Activated CD8-positive, alpha-beta memory T cell treated with anti-CD3 and anti-CD28 coated beads for 36 hours (primary cell): Measurements from ENCODE around the gene PI16. TPM values are rescaled to one million over a fixed set of nuclear protein-coding genes. Genes with fewer than 3 reads are reported as not detected.
"Not testable (repeated sequence)": the region's sequence is repeated elsewhere in the genome, so short reads cannot be mapped to it uniquely, and the experiment has no call there.

Experiments used
- CTCF ChIA-PET: fragments of 350-600 bp; sonication (Branson Sonifier 250); formaldehyde crosslinking; loops from one replicate; lab custom pipeline; 2021; ENCODE audit warnings: antibody characterized with exemption; lab: Charles Lee
- POLR2A ChIA-PET: fragments of 350-600 bp; sonication (Branson Sonifier 250); formaldehyde crosslinking; loops from one replicate; lab custom pipeline; 2021; ENCODE audit warnings: antibody characterized with exemption; lab: Charles Lee
- total RNA-seq, 2 experiments: library from RNA; stranded (reverse); gene quantifications; one replicate each; pipeline ENCODE4 v1.2.3, GENCODE V29; 2021

The PI16 gene
- total RNA-seq, 2 experiments from 2014 or later: 0.23 TPM; not detected in 1

DNA sequence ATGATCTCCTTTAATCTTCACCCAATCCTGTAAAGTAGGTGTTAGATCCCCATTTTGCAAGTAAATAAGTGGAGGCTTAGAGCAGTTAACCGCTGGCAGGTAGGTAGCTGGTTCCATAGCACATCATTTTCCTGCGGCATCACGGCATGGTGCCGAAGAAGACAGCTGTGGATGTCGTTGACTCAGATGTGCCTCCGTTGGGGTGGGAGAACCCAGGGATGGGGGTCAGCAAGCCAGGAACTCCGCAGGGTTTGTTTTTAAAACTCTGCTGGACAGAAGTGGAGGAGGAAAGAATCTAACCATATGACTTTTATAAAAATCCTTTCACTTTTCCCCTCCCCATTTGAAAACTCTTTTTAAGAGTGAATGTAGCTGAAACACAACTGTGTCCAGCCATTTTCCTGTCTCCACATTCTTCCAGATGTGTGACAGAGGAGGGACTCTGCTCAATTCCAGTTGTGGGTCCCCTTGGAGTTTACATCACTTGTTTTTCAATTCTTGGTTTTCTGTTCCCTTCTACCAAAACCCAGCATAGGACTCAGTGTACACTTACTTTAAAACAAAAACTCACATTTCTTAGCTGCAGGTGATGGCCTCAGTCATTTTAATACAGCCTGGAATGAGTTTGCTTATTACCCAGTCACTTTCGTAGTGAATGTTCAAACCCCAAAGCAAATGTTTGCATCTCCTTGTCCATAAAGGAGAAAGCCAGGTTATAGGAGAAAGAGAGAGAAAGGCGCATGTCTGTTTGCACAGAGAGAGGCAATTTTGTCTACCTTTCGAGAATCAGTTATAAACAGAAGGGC lies 27.6 kb upstream of the PI16 start:
- POLR2A ChIA-PET: interaction anchor here (1.3 kb wide), 1 partner anchor 135 kb away, joined by 3 read pairs; no protein-coding TSS in a partner anchor
- CTCF ChIA-PET: interaction anchor here (0.8 to 2.1 kb wide), 6 partner anchors 15 to 144 kb away, joined by 3 to 5 read pairs (median 3); partner anchors contain the start of gene MTCH1

DNA sequence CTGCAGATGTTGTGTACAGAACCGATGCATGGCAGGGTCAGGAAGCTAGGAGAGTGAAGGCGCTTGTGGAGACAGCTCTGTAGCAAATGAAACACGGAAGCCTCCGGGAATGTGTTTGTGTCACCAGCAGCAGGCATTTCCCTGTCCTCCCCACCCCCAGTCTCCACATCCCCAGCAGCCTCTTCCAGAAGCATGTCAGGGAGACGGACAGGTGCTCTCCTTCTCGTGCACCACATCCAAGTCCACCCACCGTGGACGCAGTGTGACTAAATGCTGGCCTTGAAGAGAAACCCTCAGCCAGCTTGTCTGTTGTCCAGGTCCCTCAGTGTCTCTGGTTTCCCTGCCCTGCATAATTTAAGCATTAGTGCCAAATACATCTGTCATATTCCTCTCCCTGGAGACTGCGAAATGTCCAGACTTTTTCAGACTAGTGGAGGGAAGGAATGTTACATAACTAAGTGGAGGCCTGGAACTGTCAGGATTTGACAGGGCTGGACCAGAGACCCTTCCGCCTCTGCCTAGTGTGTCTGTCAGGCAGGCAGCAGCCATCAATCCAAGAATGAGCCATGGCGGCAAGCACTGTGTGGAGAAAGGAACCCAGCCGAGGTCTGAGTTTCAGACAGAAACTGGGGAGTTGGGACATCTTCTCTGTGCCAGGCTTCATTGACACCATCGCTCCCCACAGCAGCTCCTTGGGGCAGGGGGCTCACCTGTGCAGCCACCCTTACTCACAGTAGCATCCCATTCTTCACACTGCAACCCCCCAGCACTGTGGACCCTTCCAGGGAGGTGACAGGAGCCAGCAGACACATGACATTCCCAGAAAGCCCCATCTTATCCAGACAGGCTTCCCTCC lies 26.6 kb upstream of the PI16 start:
- CTCF ChIA-PET: interaction anchor here (0.6 to 2.1 kb wide), 5 partner anchors 16 to 309 kb away, joined by 3 to 5 read pairs (median 3); partner anchors contain the start of gene MTCH1
- POLR2A ChIA-PET: no interaction called here

DNA sequence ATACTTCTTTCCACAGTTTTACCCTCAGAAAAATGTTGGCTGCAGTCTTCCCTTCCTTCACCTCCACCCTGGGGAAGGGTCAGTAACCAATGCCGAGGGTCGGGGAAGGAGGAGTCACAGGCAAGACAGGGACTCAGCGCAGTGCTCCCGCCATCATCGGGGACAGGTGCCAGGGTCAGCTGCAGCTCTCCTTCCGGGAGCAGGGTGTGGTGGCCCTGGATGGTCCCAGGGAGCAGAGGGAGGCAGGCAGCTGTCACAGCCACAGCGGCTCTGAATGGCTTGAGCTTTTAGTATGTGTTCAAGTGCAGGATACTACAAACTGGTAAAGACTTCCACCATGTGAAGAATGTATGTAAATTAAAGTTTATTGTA lies 26.0 kb upstream of the PI16 start:
- CTCF ChIA-PET: interaction anchor here (0.6 kb wide), 1 partner anchor 310 kb away, joined by 3 read pairs; no protein-coding TSS in a partner anchor
- POLR2A ChIA-PET: no interaction called here

DNA sequence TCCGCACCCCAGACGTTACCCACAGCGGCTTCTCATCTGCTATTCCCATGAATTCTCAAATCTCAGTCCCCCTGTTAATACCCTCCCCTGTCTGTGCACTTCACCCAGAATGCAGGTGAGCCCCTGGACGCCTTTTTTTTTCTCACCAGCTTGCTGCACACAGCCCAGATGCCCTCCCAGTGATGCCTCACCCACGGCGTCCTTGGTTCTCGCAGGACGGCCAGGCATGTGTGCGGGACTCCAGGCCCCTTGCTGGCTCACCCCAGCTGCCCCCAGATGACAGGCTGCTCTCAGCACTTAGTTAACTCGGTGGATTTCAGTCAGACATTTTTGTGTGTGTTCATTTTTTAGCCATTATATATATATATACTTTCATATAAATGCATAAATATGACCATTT lies 25.4 kb upstream of the PI16 start:
- ChIA-PET POLR2A (no interaction called here), CTCF (no interaction called here)

DNA sequence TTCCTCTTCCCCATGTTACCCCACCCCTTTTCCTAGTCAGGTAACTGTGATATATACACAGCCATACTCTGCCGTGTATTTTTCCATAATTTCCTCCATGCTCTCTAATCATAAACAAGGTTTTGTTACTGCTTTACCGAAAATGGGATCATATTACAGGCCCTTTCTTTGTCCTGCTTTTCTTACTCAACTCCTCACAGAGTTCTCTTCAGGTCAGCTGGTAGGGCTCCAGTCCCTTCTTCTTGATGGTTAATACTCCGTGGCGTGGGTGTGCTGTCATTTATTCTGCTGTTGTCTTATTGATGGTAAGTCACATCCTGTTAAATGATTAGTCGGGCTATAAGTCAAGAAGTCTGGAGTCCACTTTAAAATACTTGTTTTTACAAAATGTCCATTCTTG lies 24.9 kb upstream of the PI16 start:
- CTCF ChIA-PET: no interaction called here
- POLR2A ChIA-PET: no interaction called here

DNA sequence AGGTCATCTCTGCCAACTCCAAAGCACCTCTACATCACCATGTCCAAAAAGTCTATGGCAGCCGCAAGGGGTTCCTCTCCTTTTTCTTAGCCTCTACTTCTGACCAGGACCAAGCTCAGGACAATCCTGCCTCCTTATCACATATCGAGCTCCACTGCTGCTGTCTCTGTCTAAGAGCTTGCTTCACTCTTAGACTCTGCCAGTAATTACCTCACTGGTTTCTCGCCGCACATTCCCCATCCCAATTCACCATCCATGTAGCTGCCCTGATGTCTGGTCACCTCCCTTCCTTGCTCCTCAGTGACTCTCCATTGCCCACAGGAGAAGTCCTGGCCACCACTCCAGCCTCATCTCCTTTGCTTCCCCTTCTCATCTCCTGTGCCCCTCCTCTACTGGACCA lies 24.1 kb upstream of the PI16 start:
- POLR2A ChIA-PET: no interaction called here
- CTCF ChIA-PET: no interaction called here

DNA sequence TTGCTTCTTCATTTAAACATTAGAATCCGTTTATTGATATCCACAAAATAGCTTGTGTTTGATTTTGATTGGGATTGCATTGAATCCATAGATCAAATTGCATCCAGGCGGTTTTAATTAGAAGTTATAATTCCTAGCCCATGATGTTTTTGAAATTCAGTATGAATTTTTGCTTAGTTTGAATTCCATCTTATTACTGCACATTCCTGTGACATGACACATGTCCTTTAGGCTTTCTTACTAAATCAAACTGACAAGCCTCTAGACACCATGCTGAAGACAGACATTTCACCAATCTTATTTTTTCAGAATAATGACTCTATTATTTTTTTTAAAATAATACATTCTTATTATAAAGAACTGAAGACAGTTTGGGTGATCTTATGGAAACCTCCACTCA lies 21.4 kb upstream of the PI16 start:
- ChIA-PET CTCF (no interaction called here), POLR2A (interaction anchor here (0.6 kb wide), 1 partner anchor 50 kb away, joined by 3 read pairs; no protein-coding TSS in a partner anchor)

DNA sequence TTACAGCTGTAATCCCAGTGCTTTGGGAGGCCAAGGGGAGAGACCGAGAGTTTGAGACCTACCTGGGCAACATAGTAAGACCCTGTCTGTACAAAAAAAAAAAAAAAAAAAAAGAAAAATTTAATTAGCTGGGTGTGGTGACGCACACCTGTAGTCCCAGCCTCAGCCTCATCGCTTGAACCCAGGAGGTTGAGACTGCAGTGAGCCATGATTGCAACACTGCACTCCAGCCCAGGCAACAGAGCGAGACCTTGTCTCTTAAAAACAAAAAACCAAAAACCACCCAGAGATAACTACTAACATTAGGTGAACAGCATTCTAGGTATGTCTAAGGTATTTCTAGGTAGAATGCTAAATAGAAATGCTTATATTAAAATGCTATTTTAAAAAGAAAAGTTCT lies 21.0 kb upstream of the PI16 start:
- ChIA-PET CTCF (no interaction called here), POLR2A (no interaction called here)

DNA sequence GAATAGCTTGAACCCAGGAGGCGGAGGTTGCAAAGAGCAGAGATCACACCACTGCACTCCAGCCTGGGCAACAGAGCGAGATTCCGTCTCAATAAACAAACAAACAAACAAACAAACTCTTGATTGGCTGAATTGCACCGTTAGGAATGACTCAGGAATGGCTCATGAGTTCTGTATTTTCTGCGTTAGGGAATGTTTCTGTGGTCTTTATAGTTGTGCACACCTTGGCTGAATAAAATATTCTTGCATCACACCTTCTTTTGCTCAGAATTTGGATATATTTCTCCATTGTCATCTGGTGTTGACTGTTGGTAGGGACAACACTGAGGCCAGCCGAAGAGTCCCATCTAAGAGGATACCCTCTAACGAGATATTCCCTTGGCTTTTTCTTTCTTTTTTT lies 19.6 kb upstream of the PI16 start:
- POLR2A ChIA-PET: no interaction called here
- CTCF ChIA-PET: no interaction called here

DNA sequence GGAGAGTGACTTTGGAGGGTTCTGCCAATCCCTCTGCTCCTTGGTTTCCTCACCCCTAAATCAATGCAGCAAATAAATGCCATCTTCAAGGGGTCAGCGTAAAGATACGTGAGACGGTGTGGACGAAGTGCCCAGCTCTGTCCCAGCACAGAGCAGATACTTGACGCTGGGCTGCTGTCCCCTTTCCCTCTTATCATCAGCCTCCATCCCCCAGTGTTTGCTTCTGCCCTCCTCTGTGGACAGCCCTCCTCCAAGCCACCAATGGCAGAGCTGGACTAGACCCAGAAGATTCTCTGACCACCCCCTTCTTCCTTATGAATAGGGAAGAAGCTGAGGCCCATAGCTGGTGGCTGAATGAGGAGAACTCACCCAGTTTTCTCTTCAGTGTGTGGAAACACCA lies 17.7 kb upstream of the PI16 start:
- CTCF ChIA-PET: interaction anchor here (0.7 to 1.2 kb wide), 2 partner anchors 11 to 234 kb away, joined by 3 read pairs; no protein-coding TSS in a partner anchor

DNA sequence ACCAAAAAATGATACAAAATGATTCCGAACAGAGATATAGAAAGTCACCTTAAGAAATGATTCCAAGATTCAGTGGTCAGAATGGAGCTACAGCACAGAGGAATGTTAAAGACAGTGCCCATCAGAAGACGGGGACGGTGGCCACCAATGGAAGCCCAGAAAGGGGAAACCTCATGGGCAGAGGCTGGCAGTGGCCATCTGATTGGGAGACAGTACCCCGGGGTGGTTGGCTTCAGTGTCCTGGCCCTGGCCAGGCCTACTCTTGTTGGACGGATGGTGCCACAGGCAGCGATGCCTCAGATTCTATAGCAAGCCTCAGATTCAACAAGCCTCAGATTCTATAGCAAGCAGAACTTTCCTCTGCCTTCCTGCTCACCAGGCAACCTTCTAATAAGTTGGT lies 16.6 kb upstream of the PI16 start:
- CTCF ChIA-PET: interaction anchor here (1.2 kb wide), 1 partner anchor 10 kb away, joined by 3 read pairs; no protein-coding TSS in a partner anchor
- POLR2A ChIA-PET: no interaction called here

More for the DNA sequence above, 17.7 kb upstream of the PI16 start:
- POLR2A ChIA-PET: no interaction called here

DNA sequence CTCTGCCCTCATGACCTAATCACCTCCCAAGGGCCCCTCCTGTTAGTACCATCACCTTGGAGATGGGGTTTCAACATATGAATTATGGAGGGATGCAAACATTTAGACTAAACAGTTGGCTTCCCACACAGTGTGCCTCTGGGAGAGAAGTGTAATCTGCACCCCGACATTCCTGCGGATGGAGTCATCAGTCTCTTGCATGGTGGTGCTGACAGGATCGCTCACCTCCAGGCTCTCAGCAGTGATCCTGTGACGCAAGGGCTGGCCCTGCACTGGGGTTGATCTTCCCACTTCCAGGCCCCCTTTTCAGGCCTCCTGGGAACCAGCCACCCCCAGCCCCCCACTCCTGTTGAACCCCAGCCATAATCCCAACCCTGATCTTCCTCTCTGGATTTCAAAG lies 16.0 kb upstream of the PI16 start:
- ChIA-PET POLR2A (no interaction called here), CTCF (no interaction called here)

DNA sequence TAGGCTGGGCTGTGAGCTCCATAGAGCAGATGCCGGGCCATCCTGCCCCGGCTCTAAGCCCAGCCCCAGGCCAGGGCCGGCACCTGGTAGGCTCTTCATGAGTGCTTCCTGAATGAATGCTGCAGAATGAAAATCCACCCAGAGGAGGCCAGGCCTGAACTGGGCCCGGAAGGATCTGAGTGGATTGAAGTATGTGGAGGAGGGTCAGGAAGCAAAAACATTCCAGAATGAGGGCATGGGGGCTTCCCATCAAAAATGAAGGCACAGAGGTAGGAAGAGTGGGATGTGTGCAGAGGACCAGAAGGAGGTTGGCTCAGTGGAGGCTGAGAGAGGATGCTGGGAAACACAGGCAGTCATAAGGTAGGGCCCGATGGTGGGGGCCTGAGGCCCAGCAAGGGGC lies 15.5 kb upstream of the PI16 start:
- POLR2A ChIA-PET, CTCF ChIA-PET: not testable (repeated sequence)

DNA sequence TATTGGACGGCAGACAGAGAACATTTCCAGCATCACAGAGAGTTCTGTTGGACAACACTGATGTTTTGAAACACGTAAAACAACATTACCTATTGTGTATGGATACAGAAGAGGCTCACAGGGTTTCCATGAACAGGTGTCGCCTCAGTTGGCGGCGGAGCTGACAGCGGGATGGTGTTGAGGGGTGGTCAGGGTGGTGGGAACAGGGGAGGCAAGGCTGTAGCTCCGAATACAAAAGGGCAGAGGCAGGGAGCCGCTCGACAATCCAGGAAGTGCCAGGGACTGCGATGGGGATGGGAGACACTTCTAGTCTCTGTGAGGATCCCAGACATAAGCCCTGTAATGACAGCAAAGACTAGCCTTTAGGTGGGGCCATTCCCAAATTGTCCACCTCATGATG lies 14.5 kb upstream of the PI16 start:
- ChIA-PET CTCF (interaction anchor here (1.1 kb wide), 1 partner anchor 10 kb away, joined by 3 read pairs; no protein-coding TSS in a partner anchor), POLR2A (no interaction called here)

DNA sequence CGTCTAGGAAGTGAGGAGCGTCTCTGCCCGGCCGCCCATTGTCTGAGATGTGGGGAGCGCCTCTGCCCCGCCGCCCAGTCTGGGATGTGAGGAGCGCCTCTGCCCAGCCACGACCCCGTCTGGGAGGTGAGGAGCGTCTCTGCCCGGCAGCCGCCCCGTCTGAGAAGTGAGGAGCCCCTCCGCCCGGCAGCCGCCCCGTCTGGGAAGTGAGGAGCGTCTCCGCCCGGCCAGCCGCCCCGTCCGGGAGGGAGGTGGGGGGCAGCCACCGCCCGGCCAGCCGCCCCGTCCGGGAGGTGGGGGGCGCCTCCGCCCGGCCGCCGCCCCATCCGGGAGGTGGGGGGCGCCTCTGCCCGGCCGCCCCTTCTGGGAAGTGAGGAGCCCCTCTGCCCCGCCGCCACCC lies 13.0 kb upstream of the PI16 start:
- POLR2A ChIA-PET, CTCF ChIA-PET: not testable (repeated sequence)

DNA sequence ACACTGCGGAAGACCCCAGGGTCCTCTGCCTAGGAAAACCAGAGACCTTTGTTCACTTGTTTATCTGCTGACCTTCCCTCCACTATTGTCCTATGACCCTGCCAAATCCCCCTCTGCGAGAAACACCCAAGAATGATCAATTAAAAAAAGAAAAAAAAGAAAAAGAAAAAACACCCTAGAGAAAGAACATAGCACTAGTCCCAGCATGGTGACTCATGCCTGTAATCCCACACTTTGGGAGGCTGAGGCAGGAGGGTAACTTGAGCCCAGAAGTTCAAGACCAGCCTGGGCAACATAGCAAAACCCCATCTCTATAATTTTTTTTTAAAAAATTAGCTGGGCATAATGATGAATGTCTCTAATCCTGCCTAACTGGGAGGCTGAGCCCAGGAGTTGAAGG lies 12.2 kb upstream of the PI16 start:
- POLR2A ChIA-PET: not testable (repeated sequence)

DNA sequence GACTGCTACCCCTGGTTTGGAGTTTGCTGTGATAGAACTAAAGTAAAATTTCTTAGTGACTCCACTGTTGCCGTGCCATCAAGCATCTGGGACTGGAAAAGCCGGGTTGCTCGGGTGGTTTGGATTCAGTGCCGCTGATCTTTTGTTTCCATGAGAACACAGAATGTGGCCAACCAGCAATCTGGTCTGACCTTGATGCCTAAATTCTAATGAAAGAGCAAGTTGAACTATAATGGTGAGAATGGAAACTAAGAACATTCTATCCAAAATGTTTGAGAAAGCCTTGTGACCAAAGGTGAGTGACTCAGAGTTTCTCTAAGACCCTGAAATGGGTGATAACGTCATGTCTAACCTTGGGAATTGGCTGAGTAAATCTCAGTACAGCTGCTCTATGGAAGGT lies 9.9 kb upstream of the PI16 start:
- POLR2A ChIA-PET: no interaction called here
- CTCF ChIA-PET: no interaction called here

More for the DNA sequence above, 12.2 kb upstream of the PI16 start:
- CTCF ChIA-PET: not testable (repeated sequence)

DNA sequence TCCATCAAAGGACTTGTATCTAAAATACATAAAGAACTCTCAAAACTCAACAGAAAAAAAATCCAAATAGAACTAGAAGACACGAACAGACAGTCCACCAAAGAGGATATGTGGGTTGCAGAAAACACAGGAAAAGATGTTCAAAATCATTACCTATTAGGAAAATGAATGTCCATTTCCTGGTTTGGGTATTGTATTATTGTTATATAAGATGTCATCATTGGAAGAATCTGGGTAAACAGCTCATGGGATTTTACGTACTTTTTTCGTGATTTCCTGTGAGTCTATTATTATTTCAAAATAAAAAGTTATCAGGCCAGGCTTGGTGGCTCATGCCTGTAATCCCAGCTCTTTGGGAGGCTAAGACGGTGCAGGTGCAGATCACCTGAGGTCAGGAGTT lies 9.2 kb upstream of the PI16 start:
- POLR2A ChIA-PET: no interaction called here
- CTCF ChIA-PET: no interaction called here

DNA sequence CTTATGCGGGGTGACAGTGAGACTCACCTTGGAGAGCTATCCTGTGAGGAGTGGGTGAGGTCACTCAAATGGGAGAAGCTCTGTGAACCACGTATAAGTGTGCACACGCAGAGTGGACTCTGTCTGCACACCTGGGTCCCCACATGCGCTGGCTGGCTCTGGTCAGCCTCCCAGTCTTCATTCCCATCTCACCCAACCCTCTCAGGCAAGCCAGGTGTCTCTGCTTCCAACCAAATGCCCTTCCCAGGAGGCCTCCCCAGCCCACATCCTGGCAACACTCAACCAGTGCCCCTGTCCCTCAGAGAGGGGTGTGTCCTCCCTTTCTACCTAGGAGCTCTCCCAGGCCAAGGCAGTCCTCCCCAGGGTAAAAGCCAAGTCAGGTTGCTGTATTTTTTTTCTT lies 8.0 kb upstream of the PI16 start:
- CTCF ChIA-PET: no interaction called here
- POLR2A ChIA-PET: no interaction called here
